Upper lobe of left lung (tissue), 6 donors: Measurements from ENCODE around the gene EGFL7. TPM values are rescaled to one million over a fixed set of nuclear protein-coding genes. Genes with fewer than 3 reads are reported as not detected.

Experiments used
- ATAC-seq, 2 donors: fragments of 200-7000 bp; cut with Tn5 transposase; one replicate each; pipeline ENCODE4 v1.9.1; 2022; ENCODE audit warnings: mild to moderate bottlenecking in 2 of 2, moderate library complexity in 2 of 2; ENCODE audit not compliant: low FRiP score in 2 of 2
- DNase-seq, 2 donors: peaks; one replicate each; pipeline ENCODE4 v3.0.0-alpha.2; 2019 to 2020
- H3K27ac ChIP-seq, 4 donors: fragments of 200-600 bp; sonication (generic); one replicate each; pipeline ENCODE4 v1.5.1; 2016 to 2019
- H3K27me3 ChIP-seq, 4 donors: fragments of 200-600 bp; sonication (generic); one replicate each; pipeline ENCODE4 v1.5.1; 2017 to 2019
- H3K36me3 ChIP-seq, 4 donors: fragments of 200-600 bp; sonication (generic); one replicate each; pipeline ENCODE4 v1.5.1; 2016 to 2019
- H3K4me1 ChIP-seq, 4 donors: fragments of 200-600 bp; sonication (generic); one replicate each; pipeline ENCODE4 v1.5.1; 2018 to 2019
- H3K4me3 ChIP-seq, 4 donors: fragments of 200-600 bp; sonication (generic); one replicate each; pipeline ENCODE4 v1.5.1; 2017 to 2019; ENCODE audit warnings: mild to moderate bottlenecking in 2 of 4, moderate library complexity in 1 of 4
- H3K9me3 ChIP-seq, 4 donors: fragments of 200-600 bp; sonication (generic); one replicate each; pipeline ENCODE4 v1.5.1; 2018 to 2019
- EP300 ChIP-seq, 4 donors: sonication (generic); formaldehyde crosslinking; IDR thresholded peaks; one replicate each; pipeline ENCODE4 v1.5.1; 2017; ENCODE audit warnings: antibody characterized with exemption in 4 of 4, control low read depth in 2 of 4
- POLR2A ChIP-seq, 4 donors: fragments of 450-650 bp; IDR thresholded peaks; one replicate each; pipeline ENCODE4 v1.5.1; 2016 to 2017; ENCODE audit warnings: antibody characterized with exemption in 4 of 4, mild to moderate bottlenecking in 2 of 4
- POLR2AphosphoS5 ChIP-seq, 2 donors: sonication (generic); formaldehyde crosslinking; IDR thresholded peaks; one replicate each; pipeline ENCODE4 v1.5.1; 2017; ENCODE audit warnings: antibody characterized with exemption in 2 of 2
- WGBS, 2 donors: methylation state at CpG; one replicate each; pipeline ENCODE4 v1.1.5; 2017 to 2018; 5-methylcytosine and 5-hydroxymethylcytosine counted together
- total RNA-seq, 6 donors: library from RNA; depleted of rRNA in 4 of 6; stranded (reverse); fragments of >200 nt in 4 of 6; gene quantifications; one replicate each; pipeline versions ENCODE4 v1.1.0 to v1.2.1, GENCODE V29; 2016 to 2021
- TF ChIP-seq, protein P1 (sequence below), 6 experiments: fragments of 450-650 bp in 4 of 6; fragments of 200-600 bp in 2 of 6; sonication (generic) in 2 of 6; IDR thresholded peaks; one replicate each; pipeline ENCODE4 v1.5.1; 2016 to 2019; ENCODE audit warnings: antibody characterized with exemption in 6 of 6
- donor health status: DM: no; HTN: no; CAD: no; lungs with moderate emphysema.
- donor health status: DM: no; HTN: yes; CAD: no; lungs with severe emphysema.

Gene EGFL7
- total RNA-seq, 6 donors from 2014 or later = 77.9 to 321 (median 165) TPM

DNA sequence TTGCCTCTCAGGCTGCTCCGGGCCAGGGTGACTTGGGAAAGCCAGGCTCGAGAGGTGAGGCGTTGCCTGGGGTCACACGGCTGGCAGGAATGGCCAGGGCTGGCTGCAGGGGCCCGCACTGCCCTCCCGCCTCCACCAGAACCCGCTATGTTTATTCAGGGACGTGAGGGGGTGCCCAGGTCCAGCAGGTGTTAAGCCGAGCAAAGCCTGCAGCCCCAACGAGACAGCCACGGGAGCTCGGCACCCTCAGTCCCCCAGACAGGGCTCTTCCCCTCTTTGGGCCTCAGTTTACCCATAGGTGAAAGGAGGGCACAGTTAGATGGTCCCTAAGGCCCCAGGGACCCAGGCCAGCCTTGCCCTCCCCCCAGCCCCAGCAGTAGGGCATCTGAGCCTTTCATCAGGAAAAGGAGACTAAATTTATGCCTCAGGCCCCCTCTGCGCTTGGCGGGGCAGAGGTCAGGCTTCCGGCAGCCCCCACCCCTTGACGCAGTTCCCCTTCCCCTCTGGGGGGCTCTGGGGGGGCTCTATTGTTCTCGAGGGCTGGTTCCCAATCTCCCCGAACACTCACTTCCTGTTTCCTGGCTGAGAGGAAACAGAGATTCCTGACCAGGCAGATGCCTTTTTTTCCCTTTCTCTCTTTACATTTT is 7.1 kb upstream of the EGFL7 start:
- TF ChIP-seq POLR2AphosphoS5 (IDR thresholded peaks at IDR 0.05) (peak; percentile 85 to 88), EP300 (IDR thresholded peaks at IDR 0.05) (peak; percentile 76 to 97 (median 92)), POLR2A (IDR thresholded peaks at IDR 0.05) (peak in 2 of 4 donors; percentile 27 to 36)
- TF ChIP-seq, protein P1, sequence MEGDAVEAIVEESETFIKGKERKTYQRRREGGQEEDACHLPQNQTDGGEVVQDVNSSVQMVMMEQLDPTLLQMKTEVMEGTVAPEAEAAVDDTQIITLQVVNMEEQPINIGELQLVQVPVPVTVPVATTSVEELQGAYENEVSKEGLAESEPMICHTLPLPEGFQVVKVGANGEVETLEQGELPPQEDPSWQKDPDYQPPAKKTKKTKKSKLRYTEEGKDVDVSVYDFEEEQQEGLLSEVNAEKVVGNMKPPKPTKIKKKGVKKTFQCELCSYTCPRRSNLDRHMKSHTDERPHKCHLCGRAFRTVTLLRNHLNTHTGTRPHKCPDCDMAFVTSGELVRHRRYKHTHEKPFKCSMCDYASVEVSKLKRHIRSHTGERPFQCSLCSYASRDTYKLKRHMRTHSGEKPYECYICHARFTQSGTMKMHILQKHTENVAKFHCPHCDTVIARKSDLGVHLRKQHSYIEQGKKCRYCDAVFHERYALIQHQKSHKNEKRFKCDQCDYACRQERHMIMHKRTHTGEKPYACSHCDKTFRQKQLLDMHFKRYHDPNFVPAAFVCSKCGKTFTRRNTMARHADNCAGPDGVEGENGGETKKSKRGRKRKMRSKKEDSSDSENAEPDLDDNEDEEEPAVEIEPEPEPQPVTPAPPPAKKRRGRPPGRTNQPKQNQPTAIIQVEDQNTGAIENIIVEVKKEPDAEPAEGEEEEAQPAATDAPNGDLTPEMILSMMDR (IDR thresholded peaks at IDR 0.05) = no peak
- Histone ChIP-seq H3K27me3 (peaks cover 0 to 24% (median 6%) of the 10 kb centered on the region in 4 donors), H3K4me3 (peak overlapping the region in 1 of 4 donors; percentile 64), H3K9me3 (no peaks in the 10 kb centered on the region), H3K36me3 (no peaks in the 10 kb centered on the region), H3K4me1 (peaks cover 19 to 46% (median 33%) of the 10 kb centered on the region in 4 donors), H3K27ac (peak overlapping the region; percentile 91 to 96 (median 92))
- DNase-seq (peak; percentile 40 to 62), ATAC-seq (peak in 1 of 2 donors; percentile 29)
- 27 to 28% methylated on average over 10 to 18 of the region's 18 CpGs for WGBS, 2 donors

DNA sequence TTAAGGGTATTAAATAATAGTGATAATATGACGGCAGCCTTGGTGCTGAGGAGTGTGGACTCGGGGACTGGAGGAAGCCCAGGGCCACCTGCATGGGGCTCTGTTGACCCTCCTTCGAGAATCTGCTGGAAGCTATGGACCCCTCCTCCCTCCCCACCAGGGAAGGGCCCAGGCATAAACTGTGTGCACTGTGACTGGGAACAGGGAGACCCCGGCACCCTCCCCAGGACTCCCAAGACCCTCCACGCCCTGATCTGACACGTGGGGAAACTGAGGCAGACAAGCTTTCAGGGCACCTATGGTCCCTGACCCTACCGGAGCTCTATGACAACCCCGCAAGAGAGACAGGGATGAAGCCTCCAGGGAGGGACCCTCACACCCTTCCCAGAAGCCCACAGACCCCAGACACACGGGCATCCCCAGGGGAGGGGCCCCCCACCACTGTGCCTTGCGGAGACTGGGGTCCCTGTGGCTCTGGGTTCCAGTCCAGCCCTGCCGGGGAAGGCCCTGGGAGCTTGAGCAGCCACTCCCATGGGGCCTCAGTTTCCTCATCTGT is 6.5 kb upstream of the EGFL7 start:
- H3K4me3 ChIP-seq = peak overlapping the region; percentile 22 to 64 (median 56)
- no peaks in the 10 kb centered on the region for H3K36me3 ChIP-seq
- 30 to 40% methylated on average over 6 to 11 of the region's 11 CpGs for WGBS, 2 donors
- ATAC-seq = no peak
- no peaks in the 10 kb centered on the region for H3K9me3 ChIP-seq
- H3K27me3 ChIP-seq = peaks cover 0 to 24% (median 6%) of the 10 kb centered on the region in 4 donors
- peaks cover 19 to 51% (median 34%) of the 10 kb centered on the region in 4 donors for H3K4me1 ChIP-seq
- no peak for TF ChIP-seq POLR2A (IDR thresholded peaks at IDR 0.05)
- TF ChIP-seq POLR2AphosphoS5 (IDR thresholded peaks at IDR 0.05) = no peak
- TF ChIP-seq, protein P1 (IDR thresholded peaks at IDR 0.05) = no peak
- TF ChIP-seq EP300 (IDR thresholded peaks at IDR 0.05) = no peak
- peak overlapping the region; percentile 91 to 96 (median 92) for H3K27ac ChIP-seq
- DNase-seq = no peak

DNA sequence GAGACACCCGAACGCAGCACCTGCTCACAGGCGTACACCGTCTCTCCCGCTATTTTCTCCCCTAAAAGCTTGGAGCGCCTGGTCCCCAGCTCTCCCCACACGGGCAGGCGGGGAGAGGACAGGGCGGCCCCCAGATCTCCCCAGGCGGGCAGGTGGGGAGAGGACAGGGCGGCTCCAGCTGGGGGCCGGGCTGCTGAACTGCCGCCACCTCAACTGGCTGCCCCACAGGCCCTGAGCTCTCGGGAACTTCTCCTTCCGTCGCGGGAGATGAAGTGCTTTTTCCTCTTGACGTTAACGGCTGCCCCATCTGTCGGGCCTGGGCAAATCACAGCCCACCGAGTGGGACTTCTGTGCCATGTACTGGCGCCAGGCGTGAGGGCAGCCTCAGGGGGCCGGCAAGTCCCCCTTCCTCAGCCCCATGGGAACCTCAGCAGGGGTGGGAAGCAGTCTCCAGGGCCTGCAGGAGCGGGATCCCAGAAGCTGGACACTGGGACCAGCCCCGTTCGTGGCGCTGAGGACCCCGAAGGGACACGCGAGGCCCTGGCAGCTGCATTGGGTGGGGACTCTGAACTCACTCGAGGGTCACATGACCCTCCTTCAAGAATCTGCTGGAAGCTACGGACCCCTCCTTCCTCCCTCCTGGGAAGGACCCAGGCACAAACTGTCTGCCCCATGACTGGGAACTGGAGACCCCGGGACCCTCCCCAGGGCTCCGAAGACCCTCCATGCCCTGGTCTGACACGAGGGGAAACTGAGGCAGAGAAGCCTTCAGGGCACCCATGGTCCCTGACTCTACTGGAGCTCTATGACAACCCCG is 5.7 kb upstream of the EGFL7 start:
- Histone ChIP-seq H3K27ac (peak overlapping the region; percentile 91 to 96 (median 92)), H3K27me3 (peaks cover 0 to 24% (median 6%) of the 10 kb centered on the region in 4 donors), H3K9me3 (no peaks in the 10 kb centered on the region), H3K4me3 (peak overlapping the region; percentile 22 to 64 (median 56)), H3K4me1 (peaks cover 19 to 51% (median 36%) of the 10 kb centered on the region in 4 donors), H3K36me3 (no peaks in the 10 kb centered on the region)
- peak in 1 of 2 donors; percentile 73 for DNase-seq
- WGBS, 2 donors = 35 to 49% methylated on average over 12 to 34 of the region's 37 CpGs
- peak in 1 of 2 donors; percentile 15 for ATAC-seq
- no peak for TF ChIP-seq EP300 (IDR thresholded peaks at IDR 0.05)
- peak in 1 of 2 donors; percentile 9 for TF ChIP-seq POLR2AphosphoS5 (IDR thresholded peaks at IDR 0.05)
- TF ChIP-seq, protein P1 (IDR thresholded peaks at IDR 0.05) = no peak
- TF ChIP-seq POLR2A (IDR thresholded peaks at IDR 0.05) = no peak

DNA sequence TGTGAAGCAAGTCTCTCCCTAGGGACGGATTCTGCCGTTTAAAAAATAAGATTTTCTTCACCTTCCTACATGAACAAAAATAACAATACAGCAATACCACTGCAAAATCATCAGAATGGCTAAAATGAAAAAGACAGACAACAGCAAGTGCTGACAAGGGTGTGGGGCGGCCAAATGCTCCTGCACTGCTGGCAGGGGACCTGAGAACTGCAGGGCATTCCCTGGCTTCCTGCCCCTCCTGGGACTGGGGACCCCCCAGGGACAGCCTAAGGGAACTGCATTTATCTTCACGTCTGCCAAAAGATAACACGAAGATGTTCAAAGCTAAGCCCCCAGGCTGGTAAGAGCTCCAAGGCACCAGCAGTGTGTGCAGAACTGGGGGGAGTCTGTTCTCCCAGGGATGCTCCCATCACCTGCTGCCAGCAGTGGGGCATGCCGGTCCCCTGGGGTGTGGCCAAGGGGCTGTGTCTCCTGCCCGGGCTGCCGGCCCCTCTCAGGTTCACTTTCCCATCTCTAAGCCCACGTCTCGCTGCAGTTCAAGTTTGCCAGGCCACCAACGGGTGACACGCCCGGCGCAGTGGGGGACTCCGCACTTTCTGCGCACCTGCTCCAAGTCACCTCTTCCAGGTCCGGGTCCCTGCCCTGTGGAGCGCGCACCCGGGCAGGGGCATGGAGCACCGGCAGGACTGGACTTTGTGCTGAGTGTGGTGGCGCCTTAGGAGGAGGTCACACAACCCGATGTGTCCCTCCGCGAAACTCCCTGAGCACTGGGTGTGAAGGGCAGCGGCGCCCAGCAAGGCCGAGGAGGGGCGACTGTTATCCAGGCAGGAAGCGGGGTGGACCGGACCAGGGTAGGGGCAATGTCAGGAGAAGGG is 4.5 kb upstream of the EGFL7 start:
- peak overlapping the region; percentile 29 to 64 (median 56) for H3K4me3 ChIP-seq

More for the DNA sequence above, 4.5 kb upstream of the EGFL7 start:
- Histone ChIP-seq H3K4me1 (peaks cover 19 to 49% (median 35%) of the 10 kb centered on the region in 4 donors), H3K27me3 (peaks cover 0 to 27% (median 9%) of the 10 kb centered on the region in 4 donors), H3K27ac (peak overlapping the region; percentile 91 to 96 (median 92)), H3K9me3 (no peaks in the 10 kb centered on the region), H3K36me3 (no peaks in the 10 kb centered on the region)
- DNase-seq = peak in 1 of 2 donors; percentile 80
- no peak for ATAC-seq
- no peak for TF ChIP-seq POLR2A (IDR thresholded peaks at IDR 0.05)
- no peak for TF ChIP-seq EP300 (IDR thresholded peaks at IDR 0.05)
- TF ChIP-seq, protein P1 (IDR thresholded peaks at IDR 0.05) = no peak
- TF ChIP-seq POLR2AphosphoS5 (IDR thresholded peaks at IDR 0.05) = no peak
- WGBS, 2 donors = 17 to 36% methylated on average over 17 to 31 of the region's 31 CpGs
